ENCODE measurements around the gene EIF5. TPM values are rescaled to one million over a fixed set of nuclear protein-coding genes. Genes with fewer than 3 reads are reported as not detected.
A peak's percentile ranks its signal among the peaks of the same experiment; 100 is the strongest.

Gene EIF5
- total RNA-seq, 1 experiment from 2014 or later: 180 TPM

GRCh38 chr14:103337794-103338193 lies 3.8 kb downstream of the EIF5 start:
- Histone ChIP-seq H3K9ac (ENCODE audit: low read length) (no peak overlapping the region), H3K9me2 (replicated peaks; ENCODE audit: insufficient read depth, low read length) (no peaks in the 10 kb centered on the region), H3K4me3 (ENCODE audit: low read length) (no peak overlapping the region), H3K36me3 (ENCODE audit: insufficient read depth, low read length) (peaks cover 78% of the 10 kb centered on the region), H3K79me2 (ENCODE audit: low read length) (peaks cover 30% of the 10 kb centered on the region), H3K9me3 (ENCODE audit: low read length) (no peaks in the 10 kb centered on the region), H3K27me3 (ENCODE audit: low read length) (no peaks in the 10 kb centered on the region), H3K4me2 (ENCODE audit: low read depth, low read length, poor library complexity, severe bottlenecking) (no peak overlapping the region), H2AFZ (ENCODE audit: low read length) (no peak overlapping the region), H3K27ac (ENCODE audit: low read length) (no peak overlapping the region), H3K4me1 (ENCODE audit: low read length) (peaks cover 36% of the 10 kb centered on the region), H4K20me1 (ENCODE audit: insufficient read depth, low read depth, low read length) (peaks cover 73% of the 10 kb centered on the region)
- no peak for DNase-seq

GRCh38 chr14:103339561-103339960 lies 5.5 kb downstream of the EIF5 start:
- Histone ChIP-seq H3K9ac (ENCODE audit: low read length) (no peak overlapping the region), H3K4me3 (ENCODE audit: low read length) (no peak overlapping the region), H3K79me2 (ENCODE audit: low read length) (peaks cover 20% of the 10 kb centered on the region), H3K27ac (ENCODE audit: low read length) (no peak overlapping the region), H3K27me3 (ENCODE audit: low read length) (no peaks in the 10 kb centered on the region), H4K20me1 (ENCODE audit: insufficient read depth, low read depth, low read length) (peaks cover 82% of the 10 kb centered on the region), H3K9me2 (replicated peaks; ENCODE audit: insufficient read depth, low read length) (no peaks in the 10 kb centered on the region), H3K36me3 (ENCODE audit: insufficient read depth, low read length) (peaks cover 93% of the 10 kb centered on the region), H3K4me1 (ENCODE audit: low read length) (peaks cover 31% of the 10 kb centered on the region), H3K4me2 (ENCODE audit: low read depth, low read length, poor library complexity, severe bottlenecking) (no peak overlapping the region), H3K9me3 (ENCODE audit: low read length) (no peaks in the 10 kb centered on the region), H2AFZ (ENCODE audit: low read length) (no peak overlapping the region)
- no peak for DNase-seq

GRCh38 chr14:103340480-103341212 lies 6.6 kb downstream of the EIF5 start:
- Histone ChIP-seq H3K9me3 (ENCODE audit: low read length) (no peaks in the 10 kb centered on the region), H3K27ac (ENCODE audit: low read length) (no peak overlapping the region), H2AFZ (ENCODE audit: low read length) (no peak overlapping the region), H3K79me2 (ENCODE audit: low read length) (peaks cover 10% of the 10 kb centered on the region), H3K9ac (ENCODE audit: low read length) (no peak overlapping the region), H3K9me2 (replicated peaks; ENCODE audit: insufficient read depth, low read length) (no peaks in the 10 kb centered on the region), H3K4me3 (ENCODE audit: low read length) (no peak overlapping the region), H4K20me1 (ENCODE audit: insufficient read depth, low read depth, low read length) (peaks cover 72% of the 10 kb centered on the region), H3K36me3 (ENCODE audit: insufficient read depth, low read length) (peaks cover 86% of the 10 kb centered on the region), H3K4me2 (ENCODE audit: low read depth, low read length, poor library complexity, severe bottlenecking) (no peak overlapping the region), H3K27me3 (ENCODE audit: low read length) (no peaks in the 10 kb centered on the region), H3K4me1 (ENCODE audit: low read length) (peaks cover 26% of the 10 kb centered on the region)
- DNase-seq: no peak

GRCh38 chr14:103341250-103342129 lies 7.5 kb downstream of the EIF5 start:
- Histone ChIP-seq H3K36me3 (ENCODE audit: insufficient read depth, low read length) (peaks cover 78% of the 10 kb centered on the region), H3K9me3 (ENCODE audit: low read length) (no peaks in the 10 kb centered on the region), H3K4me3 (ENCODE audit: low read length) (no peak overlapping the region), H3K4me2 (ENCODE audit: low read depth, low read length, poor library complexity, severe bottlenecking) (no peak overlapping the region), H3K27me3 (ENCODE audit: low read length) (no peaks in the 10 kb centered on the region), H4K20me1 (ENCODE audit: insufficient read depth, low read depth, low read length) (peaks cover 63% of the 10 kb centered on the region), H3K9me2 (replicated peaks; ENCODE audit: insufficient read depth, low read length) (no peaks in the 10 kb centered on the region), H3K79me2 (ENCODE audit: low read length) (0 out of 2 replicates have a peak, but pooled peaks cover 1% of the 10 kb centered on the region), H3K27ac (ENCODE audit: low read length) (no peak overlapping the region), H3K9ac (ENCODE audit: low read length) (no peak overlapping the region), H3K4me1 (ENCODE audit: low read length) (peaks cover 18% of the 10 kb centered on the region; the same call in 1 of the 2 replicates), H2AFZ (ENCODE audit: low read length) (no peak overlapping the region)
- no peak for DNase-seq

- H3K9me3 ChIP-seq (ENCODE audit: low read length): no peaks in the 10 kb centered on the region
- H3K9ac ChIP-seq (ENCODE audit: low read length): no peak overlapping the region
- peaks cover 45% of the 10 kb centered on the region for H4K20me1 ChIP-seq (ENCODE audit: insufficient read depth, low read depth, low read length)
- peaks cover 60% of the 10 kb centered on the region for H3K36me3 ChIP-seq (ENCODE audit: insufficient read depth, low read length)
- no peaks in the 10 kb centered on the region for H3K27me3 ChIP-seq (ENCODE audit: low read length)
- H3K4me1 ChIP-seq (ENCODE audit: low read length): peaks cover 8% of the 10 kb centered on the region; the same call in 1 of the 2 replicates
- H3K4me3 ChIP-seq (ENCODE audit: low read length): no peak overlapping the region
- H3K79me2 ChIP-seq (ENCODE audit: low read length): no peaks in the 10 kb centered on the region
- DNase-seq: no peak
- no peak overlapping the region for H3K27ac ChIP-seq (ENCODE audit: low read length)
- H2AFZ ChIP-seq (ENCODE audit: low read length): no peak overlapping the region
- no peak overlapping the region for H3K4me2 ChIP-seq (ENCODE audit: low read depth, low read length, poor library complexity, severe bottlenecking)
- no peaks in the 10 kb centered on the region for H3K9me2 ChIP-seq (replicated peaks; ENCODE audit: insufficient read depth, low read length)
Measured at GRCh38 chr14:103343164-103343879, 9.3 kb downstream of the EIF5 start.

- H3K4me1 ChIP-seq (ENCODE audit: low read length): peaks cover 8% of the 10 kb centered on the region; the same call in 1 of the 2 replicates
- H3K4me2 ChIP-seq (ENCODE audit: low read depth, low read length, poor library complexity, severe bottlenecking): no peak overlapping the region
- DNase-seq: peak; percentile 56
- H3K27me3 ChIP-seq (ENCODE audit: low read length): no peaks in the 10 kb centered on the region
- no peaks in the 10 kb centered on the region for H3K9me3 ChIP-seq (ENCODE audit: low read length)
- no peak overlapping the region for H3K4me3 ChIP-seq (ENCODE audit: low read length)
- H3K27ac ChIP-seq (ENCODE audit: low read length): no peak overlapping the region
- H3K9ac ChIP-seq (ENCODE audit: low read length): no peak overlapping the region
- no peaks in the 10 kb centered on the region for H3K79me2 ChIP-seq (ENCODE audit: low read length)
- no peaks in the 10 kb centered on the region for H3K9me2 ChIP-seq (replicated peaks; ENCODE audit: insufficient read depth, low read length)
- no peak overlapping the region for H2AFZ ChIP-seq (ENCODE audit: low read length)
- peaks cover 37% of the 10 kb centered on the region for H4K20me1 ChIP-seq (ENCODE audit: insufficient read depth, low read depth, low read length)
- H3K36me3 ChIP-seq (ENCODE audit: insufficient read depth, low read length): peaks cover 51% of the 10 kb centered on the region
Measured at GRCh38 chr14:103343905-103344797, 10.1 kb downstream of the EIF5 start.

GRCh38 chr14:103346286-103346685 lies 12.2 kb downstream of the EIF5 start:
- H3K9me3 ChIP-seq (ENCODE audit: low read length): no peaks in the 10 kb centered on the region
- H3K27me3 ChIP-seq (ENCODE audit: low read length): no peaks in the 10 kb centered on the region
- peaks cover 30% of the 10 kb centered on the region for H3K36me3 ChIP-seq (ENCODE audit: insufficient read depth, low read length)
- DNase-seq: peak; percentile 73
- H3K9me2 ChIP-seq (replicated peaks; ENCODE audit: insufficient read depth, low read length): no peaks in the 10 kb centered on the region
- no peak overlapping the region for H3K9ac ChIP-seq (ENCODE audit: low read length)
- no peaks in the 10 kb centered on the region for H3K4me1 ChIP-seq (ENCODE audit: low read length)
- no peak overlapping the region for H3K4me3 ChIP-seq (ENCODE audit: low read length)
- H2AFZ ChIP-seq (ENCODE audit: low read length): no peak overlapping the region
- peaks cover 24% of the 10 kb centered on the region; the same call in 1 of the 2 replicates for H4K20me1 ChIP-seq (ENCODE audit: insufficient read depth, low read depth, low read length)
- no peak overlapping the region for H3K27ac ChIP-seq (ENCODE audit: low read length)
- H3K79me2 ChIP-seq (ENCODE audit: low read length): no peaks in the 10 kb centered on the region
- H3K4me2 ChIP-seq (ENCODE audit: low read depth, low read length, poor library complexity, severe bottlenecking): no peak overlapping the region
